ENCODE results near the gene PTH1R. TPM values are rescaled to one million over a fixed set of nuclear protein-coding genes. Genes with fewer than 3 reads are reported as not detected.

The PTH1R gene
- total RNA-seq, 4 donors from 2014 or later, result 1.8 to 5.4 (median 2.5) TPM

DNA sequence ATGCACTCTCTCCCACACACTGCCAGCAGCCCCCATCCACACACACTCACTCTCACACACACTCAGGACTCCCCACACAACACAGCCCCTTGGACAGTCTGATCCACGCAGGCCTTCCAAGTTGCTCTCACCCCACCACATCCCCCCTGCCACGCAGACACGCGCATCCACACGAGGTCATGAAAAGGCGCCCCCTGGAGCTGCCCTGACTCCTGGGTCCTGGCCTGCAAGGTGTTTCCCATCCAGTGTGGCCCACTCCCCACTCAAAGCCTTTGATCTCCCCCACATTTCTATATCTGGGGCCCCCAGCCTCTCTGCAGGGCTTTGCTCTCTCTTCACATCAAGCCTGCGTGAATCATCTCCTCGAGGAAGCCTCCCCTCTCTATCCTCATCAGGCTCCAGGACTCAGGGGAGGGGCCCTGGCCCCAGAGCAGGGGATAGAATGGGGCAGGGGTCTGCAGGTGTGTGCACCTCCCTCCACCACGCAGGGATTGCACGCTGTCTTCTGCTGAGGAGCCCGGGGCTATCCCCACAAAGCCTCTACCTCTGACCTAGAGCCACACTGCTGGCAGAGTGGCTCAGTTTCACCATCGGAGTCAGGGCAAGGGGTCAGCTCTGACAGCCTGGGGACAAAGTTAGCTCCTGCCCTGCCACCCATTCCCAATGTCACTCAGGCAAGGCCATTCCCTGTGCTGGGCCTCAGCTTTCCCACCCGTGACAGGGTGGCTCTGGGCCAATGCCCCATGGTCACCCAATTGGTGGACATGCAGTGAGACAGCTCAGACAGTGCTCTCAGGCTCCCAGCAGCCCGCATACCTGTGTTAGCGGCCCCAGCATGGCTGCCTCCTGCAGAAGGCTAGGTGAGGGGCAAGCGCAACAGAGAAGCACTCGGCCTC is 20.7 kb upstream of the PTH1R start:
- 86 to 92% methylated on average over 17 of the region's 17 CpGs for WGBS, 2 donors
- DNase-seq (ENCODE audit: low spot score in 2 of 2), result peak in 1 of 2 donors; percentile 73
- TF ChIP-seq POLR2A (IDR thresholded peaks at IDR 0.05) (no peak), CTCF (IDR thresholded peaks at IDR 0.05) (no peak)
- H3K4me3 ChIP-seq (ENCODE audit: low read depth, poor library complexity, severe bottlenecking), result no peak overlapping the region
- intact Hi-C loops (cut with DNase I; ENCODE audit: low total_unique reads), result no loop called here

- intact Hi-C loops (cut with DNase I; ENCODE audit: low total_unique reads), result no loop called here
- 82 to 87% methylated on average over 10 of the region's 10 CpGs for WGBS, 2 donors
- TF ChIP-seq CTCF (IDR thresholded peaks at IDR 0.05) (no peak), POLR2A (IDR thresholded peaks at IDR 0.05) (no peak)
- H3K4me3 ChIP-seq (ENCODE audit: low read depth, poor library complexity, severe bottlenecking), result no peak overlapping the region
- peak in 1 of 2 donors; percentile 75 for DNase-seq (ENCODE audit: low spot score in 2 of 2)
Measured at GRCh38 chr3:46857485-46858341, 19.8 kb upstream of the PTH1R start.

DNA sequence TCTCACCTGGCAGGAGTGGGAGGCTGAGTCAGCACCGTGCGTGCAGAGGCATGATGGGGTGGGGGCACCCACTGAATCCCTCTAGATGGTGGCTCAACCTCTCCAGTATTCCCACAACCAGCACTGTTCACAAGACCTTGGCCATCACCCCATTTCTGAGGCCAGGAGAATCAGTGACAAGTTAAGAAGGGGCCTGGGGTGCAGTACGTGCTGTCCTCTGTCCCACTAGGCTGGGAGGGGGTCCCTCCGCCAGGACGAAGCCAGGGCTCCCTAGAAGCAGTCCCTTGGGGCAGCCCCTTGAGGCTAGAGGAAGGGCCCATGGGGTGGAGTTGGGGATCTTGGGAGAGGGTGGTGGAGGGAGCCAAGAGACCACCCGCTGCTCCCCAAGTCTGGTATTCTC is 19.1 kb upstream of the PTH1R start:
- H3K4me3 ChIP-seq (ENCODE audit: low read depth, poor library complexity, severe bottlenecking), result no peak overlapping the region
- peak in 1 of 2 donors; percentile 66 for DNase-seq (ENCODE audit: low spot score in 2 of 2)
- WGBS, 2 donors, result 73 to 77% methylated on average over 6 of the region's 6 CpGs
- intact Hi-C loops (cut with DNase I; ENCODE audit: low total_unique reads), result no loop called here
- no peak for TF ChIP-seq CTCF (IDR thresholded peaks at IDR 0.05)
- no peak for TF ChIP-seq POLR2A (IDR thresholded peaks at IDR 0.05)

- 87 to 92% methylated on average over 11 of the region's 11 CpGs for WGBS, 2 donors
- intact Hi-C loops (cut with DNase I; ENCODE audit: low total_unique reads), result no loop called here
- TF ChIP-seq CTCF (IDR thresholded peaks at IDR 0.05), result no peak
- TF ChIP-seq POLR2A (IDR thresholded peaks at IDR 0.05), result no peak
- DNase-seq (ENCODE audit: low spot score in 2 of 2), result peak in 1 of 2 donors; percentile 57
- no peak overlapping the region for H3K4me3 ChIP-seq (ENCODE audit: low read depth, poor library complexity, severe bottlenecking)
Measured at GRCh38 chr3:46859001-46859710, 18.4 kb upstream of the PTH1R start.

- no peak for TF ChIP-seq CTCF (IDR thresholded peaks at IDR 0.05)
- no peak for TF ChIP-seq POLR2A (IDR thresholded peaks at IDR 0.05)
- peak in 1 of 2 donors; percentile 83 for DNase-seq (ENCODE audit: low spot score in 2 of 2)
- 85 to 87% methylated on average over 15 to 19 of the region's 19 CpGs for WGBS, 2 donors
- no peak overlapping the region for H3K4me3 ChIP-seq (ENCODE audit: low read depth, poor library complexity, severe bottlenecking)
- intact Hi-C loops (cut with DNase I; ENCODE audit: low total_unique reads), result no loop called here
Measured at GRCh38 chr3:46860017-46860809, 17.3 kb upstream of the PTH1R start.
